T follicular helper cell (primary cell): ENCODE measurements around the gene NRP1.
"Not testable (repeated sequence)": the region's sequence is repeated elsewhere in the genome, so short reads cannot be mapped to it uniquely, and the experiment has no call there.

ENCODE experiments used
- DNase-seq: peaks from one replicate; pipeline ENCODE4 v3.0.0-alpha.2; 2020; ENCODE audit warnings: low read depth

Gene NRP1

DNA sequence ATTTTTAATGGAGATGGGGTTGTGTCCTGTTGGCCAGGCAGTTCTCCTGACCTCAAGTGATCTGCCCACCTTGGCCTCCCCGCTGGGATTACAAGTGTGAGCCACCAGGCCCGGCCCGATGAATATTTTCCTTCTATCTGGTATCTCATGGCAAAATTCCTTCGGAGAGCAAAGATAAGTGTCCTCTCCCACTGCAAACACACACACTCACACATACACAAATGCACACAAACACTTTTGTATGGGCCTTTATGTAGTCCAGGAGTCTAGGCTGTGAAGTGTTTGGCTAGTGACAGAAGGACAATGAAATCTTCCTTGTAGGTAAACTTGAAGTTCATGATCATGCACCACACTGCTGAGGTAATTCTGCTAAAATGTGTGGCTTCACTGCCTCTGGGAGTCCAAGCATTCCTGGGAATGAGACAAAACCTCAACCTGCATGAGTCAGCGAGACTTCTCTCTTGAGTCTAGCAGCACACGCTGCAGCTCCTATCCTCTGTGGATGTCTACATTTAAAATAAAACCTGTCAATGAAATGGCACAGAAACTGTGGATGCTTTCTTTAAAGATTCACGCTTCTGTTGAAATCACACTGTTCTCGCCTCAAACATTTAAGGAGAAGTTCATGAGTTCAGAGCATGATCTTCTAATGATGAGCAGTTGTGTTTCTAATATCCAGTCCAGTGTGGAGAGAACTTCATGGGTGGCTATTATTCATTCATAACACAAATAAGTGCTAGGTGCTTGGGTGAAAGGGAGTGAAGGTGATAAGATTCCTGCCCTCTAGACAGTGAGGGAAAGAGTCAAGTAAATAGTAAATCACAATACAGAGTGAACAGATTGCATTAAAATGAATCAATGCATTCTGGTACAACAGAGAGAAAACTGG is 96.5 kb downstream of the NRP1 start:
- no peak for DNase-seq

DNA sequence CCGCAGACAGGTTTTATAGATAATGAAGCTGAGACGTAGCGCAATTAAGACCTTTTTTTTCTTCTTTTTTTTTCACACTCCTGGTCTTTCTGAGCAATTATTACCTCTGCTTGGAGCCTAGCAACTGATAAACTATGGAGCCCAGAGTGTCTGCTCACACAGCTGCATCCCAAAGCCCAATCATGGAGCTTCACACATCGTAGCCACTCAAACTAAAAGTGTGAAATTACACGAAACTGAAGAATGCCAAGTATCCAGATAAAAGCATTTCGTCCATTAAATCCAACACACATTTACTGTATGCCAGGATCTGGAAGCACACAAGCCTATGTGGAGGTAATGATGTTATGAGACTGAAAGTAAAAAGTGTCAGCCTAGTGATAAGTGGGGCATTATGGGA is 97.6 kb downstream of the NRP1 start:
- DNase-seq, result no peak

DNA sequence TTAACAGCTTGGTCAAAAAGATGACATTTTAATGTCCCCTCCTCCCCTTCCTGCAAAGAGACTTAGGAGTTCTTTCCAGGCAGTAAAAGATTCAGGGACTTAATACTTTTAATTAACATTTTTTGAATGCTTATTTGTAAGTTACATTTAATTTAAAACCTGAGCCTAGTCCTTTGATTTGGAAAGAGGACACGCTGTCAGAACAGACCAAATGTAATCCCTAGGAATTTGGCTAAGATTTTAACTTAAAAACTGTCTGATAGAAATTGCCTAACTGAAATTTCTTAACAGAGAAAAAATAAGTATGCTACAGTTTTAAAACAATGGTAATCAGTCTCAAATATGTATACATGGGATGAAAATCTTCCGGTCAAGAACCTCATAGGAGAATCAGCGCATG is 98.5 kb downstream of the NRP1 start:
- no peak for DNase-seq

DNA sequence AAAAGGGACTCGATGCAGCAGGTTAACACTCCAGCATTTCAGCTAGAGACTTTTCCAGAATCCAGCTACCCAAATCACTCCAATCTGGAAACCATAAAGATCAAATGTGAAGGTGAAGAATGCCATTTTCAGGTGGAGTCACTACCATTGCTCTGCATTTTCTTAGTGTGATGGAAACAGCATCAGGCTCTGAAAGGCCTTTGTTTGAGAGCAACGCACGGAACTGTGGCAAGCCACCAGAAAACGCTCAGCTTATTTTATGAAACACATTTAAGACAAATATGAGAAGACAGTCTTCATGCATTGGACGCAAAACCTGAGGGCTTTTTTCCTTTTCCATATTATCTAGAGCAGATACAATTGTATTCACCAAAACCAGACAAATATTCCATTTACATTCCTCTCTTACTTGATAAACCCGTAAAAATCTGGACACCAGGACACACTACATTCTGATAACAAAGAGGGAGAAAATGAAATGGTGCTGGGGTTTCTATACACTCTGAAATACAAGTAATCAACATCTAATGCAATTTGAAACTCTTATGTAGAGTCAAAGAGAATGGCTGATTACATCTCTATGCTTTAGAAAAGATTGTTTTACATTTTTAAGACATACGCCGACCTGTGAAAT is 99.1 kb downstream of the NRP1 start:
- no peak for DNase-seq

DNA sequence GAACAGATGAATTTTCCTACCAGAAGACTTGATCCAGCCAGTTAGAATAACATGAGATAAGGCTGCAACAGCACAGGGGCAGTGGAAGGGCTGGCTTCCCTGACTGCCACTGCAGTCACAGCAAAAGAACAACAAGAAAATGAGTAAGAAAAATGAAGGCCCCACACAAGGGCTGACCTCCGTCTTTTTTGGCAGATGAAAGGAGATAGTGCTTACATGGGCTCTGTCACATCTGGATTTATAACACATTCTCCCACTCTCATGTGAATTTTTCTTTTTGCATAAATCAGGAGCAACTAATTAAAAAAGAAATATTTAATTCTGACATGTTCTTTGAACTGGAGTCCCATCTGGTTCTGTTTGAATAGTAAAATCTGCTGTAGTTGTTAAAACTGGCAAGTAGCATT is 99.6 kb downstream of the NRP1 start:
- DNase-seq, result no peak

DNA sequence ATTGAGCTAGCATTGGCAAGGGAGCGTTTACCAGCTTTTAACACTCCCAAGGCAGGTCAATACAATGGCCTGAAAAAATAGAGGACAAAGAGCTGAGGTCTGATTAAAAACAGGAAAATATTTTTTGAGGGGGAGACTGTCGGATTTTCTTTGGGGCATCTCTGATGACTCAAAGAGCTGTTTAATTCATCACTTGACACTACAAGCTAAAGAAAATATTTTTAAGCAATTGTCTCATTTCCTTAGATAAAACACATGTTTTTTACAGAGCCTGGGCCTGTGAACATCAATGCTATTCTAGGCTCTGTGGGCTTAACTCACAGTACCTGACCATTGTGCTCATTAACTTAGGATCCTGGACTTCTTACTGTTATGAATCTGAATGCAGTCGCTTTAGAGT is 100.8 kb downstream of the NRP1 start:
- no peak for DNase-seq

DNA sequence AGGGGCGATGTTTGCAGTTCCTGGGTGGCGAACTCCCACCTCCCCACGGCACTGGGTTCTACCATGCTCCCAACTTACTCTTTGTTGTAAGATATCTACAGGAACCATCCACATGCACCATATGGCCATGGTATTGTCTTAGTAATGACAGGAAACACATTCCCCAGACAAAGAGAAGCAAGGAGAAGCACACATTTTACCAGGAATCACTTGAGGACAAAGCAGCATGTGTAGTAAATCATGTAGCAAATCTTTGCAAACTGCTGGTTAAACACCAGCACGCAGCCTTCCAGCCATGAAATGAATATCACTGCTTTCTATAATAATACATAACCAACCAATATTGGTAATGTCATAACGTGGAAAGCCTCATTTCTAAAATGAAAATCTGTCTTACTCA is 101.2 kb downstream of the NRP1 start:
- DNase-seq, result no peak

DNA sequence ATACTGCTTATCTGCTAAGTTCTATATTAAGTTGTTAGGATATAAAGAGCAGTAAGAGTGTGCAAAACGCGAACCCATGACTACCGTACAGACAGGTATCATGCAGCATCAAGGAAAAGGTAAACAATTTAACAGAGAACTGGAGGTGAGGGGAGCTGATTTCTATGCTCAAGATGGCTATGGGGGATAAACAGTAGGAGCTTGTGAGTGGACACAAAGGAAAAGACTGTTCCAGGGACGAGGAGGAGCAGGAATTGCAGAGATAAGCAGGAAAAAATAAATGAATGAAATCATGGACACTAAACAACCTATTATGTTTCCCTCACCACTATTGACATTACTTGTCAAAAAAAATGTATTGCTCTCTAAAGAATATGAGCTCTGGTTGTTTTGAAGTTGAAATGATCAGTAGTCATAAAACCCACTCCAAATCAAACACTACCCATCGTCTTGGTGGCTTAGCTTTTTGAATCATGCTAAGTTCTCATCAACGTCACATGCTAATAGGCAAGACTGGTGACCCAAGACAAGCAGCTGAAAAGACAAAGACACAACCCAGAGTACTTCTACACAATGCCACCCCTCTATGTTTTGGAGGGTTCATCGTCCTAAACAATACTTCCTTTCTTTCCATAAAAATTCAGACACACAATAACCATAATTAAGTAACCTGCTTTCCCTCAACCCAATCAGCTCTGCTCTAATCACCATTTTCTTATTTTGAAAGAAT is 102.7 kb downstream of the NRP1 start:
- DNase-seq, result no peak

DNA sequence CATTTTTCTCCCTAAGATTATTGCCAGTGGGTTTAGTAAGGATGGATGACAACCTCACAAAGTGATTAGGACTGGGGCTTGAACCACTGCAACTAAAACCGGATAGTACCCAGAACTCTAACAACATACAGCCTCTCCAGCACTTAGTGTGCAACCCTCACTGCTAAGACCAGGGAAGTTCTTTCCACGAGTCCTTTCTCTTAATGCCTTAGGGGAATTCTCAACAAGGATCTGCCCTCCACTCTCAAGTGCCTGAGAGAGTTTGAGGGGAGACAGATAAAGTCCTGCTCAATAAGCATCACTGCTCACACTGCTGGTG is 104.6 kb downstream of the NRP1 start:
- DNase-seq, result no peak

DNA sequence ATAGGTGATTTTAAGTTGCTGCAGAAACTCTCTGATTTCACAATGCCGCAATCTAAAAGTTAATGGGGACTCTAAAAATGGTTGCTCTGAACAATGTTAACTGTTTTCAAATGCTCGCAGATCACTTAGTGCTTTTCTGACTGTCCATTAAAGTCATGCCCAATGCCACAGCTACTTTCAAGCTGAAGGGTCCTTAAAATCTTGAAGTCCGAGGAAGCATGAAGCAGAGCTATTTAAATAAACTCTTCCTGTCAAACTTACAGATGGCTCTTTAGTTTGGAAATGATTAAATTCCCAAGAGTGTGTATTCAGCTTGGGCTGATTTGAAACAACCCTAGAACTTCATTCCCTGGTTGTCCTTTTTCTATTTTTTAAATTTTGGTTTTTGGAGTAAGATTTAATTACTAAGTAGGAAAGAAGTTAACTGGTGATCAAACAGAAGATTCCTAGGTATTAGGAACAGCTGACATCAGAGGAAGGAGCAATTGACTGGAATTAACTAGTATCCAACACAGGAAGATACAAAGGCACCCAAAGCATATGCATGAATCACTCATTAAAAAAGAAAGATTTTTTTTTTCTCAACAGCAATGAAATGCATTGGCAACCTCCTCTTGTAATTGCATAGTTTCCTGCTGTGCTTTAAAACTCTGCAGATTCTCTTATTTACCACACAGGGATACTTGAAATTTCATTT is 105.1 kb downstream of the NRP1 start:
- DNase-seq, result no peak

DNA sequence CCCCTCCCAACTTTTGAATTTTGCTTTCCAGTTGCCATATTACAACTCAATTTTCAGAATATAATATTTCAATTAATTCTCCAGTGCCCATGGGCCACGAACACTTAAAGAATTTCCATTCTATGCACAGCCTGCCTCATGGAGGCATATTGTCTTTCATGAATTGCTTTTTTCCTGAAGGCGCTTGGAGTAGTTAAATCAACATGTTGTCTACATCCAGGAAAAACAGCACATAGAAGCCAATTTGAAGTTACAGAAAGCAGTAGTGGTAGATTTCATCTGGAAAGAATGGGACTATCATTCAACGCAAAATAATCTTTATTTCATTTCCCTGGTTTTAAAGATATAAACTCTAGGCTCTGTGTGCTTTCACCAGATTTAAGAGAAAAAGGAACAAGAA is 106.0 kb downstream of the NRP1 start:
- no peak for DNase-seq

DNA sequence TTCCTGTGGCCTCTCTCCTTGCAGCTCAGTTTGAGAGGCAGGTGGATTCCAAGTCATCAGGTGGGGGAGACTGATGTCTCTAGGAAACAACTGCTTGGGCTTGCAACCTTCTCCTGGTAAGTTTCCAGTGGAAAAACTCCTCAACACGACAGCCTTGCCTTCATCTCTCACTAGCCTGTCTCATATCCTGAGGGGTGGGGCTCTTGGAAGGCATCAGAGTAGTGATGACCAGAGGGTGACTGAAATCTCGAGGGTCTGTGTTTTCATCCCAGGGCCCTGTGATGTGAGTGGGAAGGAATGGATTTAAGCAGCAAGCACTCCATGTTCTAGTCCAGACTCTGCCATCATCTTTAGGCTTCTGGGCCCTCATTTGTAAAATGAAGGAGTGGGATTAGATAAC is 107.0 kb downstream of the NRP1 start:
- no peak for DNase-seq

DNA sequence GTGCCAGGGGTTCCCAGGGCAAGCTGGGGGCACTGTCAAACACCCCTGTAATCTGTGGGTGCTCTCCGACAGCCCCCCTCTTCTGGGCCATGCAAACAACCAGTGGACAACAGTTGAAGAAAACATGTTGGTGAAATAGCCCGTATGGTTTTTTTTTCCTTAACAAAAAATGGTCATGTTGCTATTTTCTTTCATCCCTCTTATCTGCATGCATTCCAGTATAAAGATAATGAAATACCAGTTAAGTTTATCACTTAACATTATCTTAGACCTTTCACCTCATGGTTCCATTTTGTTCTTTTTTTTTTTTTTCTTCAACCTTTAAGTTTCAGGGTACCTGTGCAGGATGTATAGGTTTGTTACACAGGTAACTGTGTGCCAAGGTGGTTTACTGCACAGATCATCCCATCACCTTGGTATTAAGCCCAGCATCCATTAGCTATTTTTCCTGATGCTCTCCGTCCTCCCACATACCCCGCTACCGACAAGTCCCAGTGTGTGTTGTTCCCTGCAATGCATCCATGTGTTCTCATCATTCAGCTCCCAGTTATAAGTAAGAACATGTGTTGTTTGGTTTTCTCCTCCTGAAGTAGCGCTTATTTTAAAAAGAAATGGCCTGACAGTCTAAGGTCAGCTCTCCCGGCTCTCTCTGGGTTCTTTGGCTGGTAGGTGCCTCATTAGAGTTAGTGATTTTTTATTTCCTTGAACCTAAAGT is 110.1 kb downstream of the NRP1 start:
- no peak for DNase-seq

DNA sequence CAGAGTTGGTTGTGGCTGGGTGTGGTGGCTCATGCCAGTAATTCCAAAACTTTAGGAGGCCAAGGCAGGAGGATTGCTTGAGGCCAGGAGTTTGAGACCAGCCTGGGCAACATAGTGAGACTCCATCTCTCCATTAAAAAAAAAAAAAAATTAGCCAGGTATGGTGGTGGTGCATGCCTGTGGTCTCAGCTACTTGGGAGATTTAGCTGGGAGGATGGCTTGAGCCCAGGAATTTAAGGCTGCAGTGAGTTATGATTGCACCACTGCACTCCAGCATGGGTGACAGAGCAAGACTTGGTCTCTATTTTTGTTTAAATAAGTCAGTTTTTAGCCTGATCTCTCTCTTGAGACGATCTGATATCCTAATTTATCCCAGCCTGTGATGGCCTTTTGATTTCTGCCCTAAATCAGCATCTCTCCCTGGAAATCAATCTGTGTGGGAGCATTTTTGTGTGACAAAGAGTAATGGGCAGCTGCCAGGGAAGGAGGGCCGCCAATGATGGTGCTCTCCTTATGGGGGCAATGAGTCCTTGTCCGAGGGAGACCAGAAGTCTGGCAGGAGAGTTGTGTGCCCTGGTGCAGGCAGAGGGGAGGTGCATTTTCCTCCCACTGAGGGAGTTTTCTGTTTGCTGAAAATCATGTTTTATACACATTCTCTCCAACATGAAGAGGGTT is 111.0 kb downstream of the NRP1 start:
- no peak for DNase-seq

DNA sequence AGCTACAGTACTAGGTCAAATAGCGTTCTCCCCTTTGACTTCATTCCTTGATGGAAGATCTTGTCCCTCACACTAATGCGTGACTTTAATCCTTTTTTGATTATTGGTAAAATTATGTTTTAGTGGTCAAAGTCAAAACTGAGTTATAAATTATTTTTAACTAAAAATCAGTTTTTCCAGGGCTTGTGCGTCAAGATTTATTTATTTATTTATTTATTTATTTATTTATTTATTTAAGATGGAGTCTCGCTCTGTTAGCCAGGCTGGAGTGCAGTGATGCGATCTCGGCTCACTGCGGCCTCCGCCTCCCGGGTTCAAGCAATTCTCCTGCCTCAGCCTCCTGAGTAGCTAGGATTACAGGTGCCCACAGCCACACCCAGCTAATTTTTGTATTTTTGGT is 112.2 kb downstream of the NRP1 start:
- not testable (repeated sequence) for DNase-seq

DNA sequence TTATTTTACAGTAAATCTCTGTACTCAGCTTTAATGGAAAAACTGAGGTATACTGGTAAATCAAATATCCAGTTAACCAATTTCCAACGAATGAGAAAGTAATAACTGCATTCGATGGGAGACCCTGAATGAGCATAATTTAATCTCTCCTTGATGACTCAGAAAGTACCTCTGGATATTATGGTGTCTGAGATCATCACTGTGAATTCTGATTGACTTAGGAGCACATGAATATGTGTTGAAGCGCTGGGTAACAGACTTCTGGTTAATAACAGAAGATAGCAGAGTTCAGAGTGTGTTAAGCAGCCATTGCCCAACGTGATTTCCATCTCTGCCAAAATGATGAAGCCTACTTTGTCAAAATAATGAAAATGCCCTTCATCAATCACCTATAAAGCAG is 116.6 kb downstream of the NRP1 start:
- DNase-seq, result no peak

DNA sequence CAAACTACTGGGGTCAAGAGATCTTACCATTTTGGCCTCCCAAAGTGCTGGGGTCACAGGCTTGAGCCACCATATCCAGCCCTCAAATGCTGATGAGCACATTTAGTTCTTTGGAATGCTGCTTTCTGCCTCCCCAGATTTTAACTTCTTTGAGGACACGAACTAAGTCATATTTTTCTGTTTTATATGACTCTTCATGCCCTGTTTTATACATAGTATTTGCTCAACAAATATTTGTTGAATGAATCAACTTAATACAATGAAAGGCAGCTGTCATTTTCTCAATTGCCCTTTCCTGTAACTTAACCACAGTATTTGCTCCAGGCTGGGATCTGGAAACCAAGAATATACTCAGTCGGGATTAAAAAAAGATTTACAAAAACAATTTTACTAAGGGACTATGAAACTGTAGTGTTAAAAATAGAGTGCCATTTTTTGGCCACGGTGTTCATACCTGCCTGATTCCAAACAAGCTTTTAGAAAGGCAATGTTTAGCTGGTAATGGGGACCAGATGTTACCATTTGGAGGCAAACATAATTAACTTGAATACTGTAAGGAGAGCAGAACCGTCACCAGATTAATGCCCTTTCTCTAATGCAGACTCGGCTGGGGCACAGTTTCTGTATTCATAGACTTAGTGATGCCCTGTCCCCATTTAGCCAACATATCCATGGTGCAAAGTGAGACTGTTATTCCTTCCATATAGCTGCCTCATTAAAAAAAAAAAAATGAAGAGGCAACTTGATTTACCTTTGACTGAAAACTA is 117.6 kb downstream of the NRP1 start:
- no peak for DNase-seq

DNA sequence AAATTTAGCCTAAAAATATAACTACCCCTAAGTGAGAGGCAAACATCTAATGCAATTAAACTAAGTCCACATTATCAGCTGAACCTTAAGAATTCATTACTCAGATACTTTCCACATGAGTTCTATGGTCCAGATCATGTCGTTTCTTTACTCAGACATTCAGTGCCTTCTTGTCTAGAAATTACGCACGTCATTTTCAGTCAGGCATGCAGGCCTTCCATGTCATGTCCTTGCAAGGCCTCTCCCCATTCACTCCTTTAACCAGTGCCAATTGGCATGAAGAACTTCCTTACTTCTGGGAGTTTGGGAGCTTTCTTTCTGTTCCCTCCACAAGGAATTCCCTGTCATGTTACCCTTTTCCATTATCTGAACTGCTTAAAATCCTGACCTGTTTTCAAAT is 118.8 kb downstream of the NRP1 start:
- no peak for DNase-seq

DNA sequence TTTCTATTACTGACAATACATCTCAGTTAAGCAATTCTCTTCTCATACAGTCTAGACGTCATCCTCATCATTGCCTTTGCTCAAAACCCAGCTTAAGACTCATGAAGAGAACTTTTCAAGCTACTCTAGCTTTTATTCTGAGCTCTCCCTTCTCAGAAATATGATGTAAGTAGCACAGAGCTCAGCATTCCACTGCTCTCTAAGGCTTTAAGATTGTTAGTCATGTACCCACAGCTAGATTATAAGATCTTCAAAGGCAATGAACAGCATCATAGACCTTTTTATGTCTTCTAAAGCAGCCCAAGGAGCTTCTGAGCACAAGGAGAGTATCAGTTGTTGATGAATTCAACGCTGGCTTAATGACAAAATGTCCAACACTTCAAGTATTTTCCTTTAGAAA is 119.3 kb downstream of the NRP1 start:
- DNase-seq, result no peak

DNA sequence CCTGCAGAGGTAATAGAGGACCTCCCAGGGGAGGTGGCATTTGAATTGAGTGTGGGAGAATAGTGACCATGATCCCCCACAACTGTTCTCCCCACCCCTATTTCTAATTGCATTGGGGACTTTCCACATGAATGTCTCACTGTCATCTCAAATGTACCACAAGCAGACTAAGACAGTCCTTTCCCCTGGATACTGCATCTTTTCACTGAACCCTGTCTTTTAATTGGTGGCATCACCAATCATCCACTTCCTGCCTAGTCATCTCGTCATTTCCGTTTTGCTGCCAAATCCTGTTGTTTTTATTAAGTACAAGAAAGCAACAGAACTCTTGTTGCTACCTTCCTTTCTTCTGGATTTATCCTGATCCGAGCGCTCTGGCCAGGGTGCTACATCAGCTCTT is 120.3 kb downstream of the NRP1 start:
- DNase-seq, result no peak
